AG09319 (cell line): ENCODE data around the gene SLC7A6.

Experiments
- DNase-seq: peaks from one replicate; pipeline ENCODE4 v3.0.0-alpha.2; 2010; ENCODE audit warnings: low read depth; ENCODE audit errors: extremely low read depth
- TF ChIP-seq, protein P1 (sequence below): IDR thresholded peaks from 2 replicates; pipeline ENCODE4 v1.5.1; 2011; ENCODE audit warnings: low read depth, mild to moderate bottlenecking, inconsistent platforms, low read length, moderate library complexity

SLC7A6 gene

GRCh38 chr16:68231384-68232136 lies 32.8 kb upstream of the SLC7A6 start:
- DNase-seq: no peak
- TF ChIP-seq, protein P1, sequence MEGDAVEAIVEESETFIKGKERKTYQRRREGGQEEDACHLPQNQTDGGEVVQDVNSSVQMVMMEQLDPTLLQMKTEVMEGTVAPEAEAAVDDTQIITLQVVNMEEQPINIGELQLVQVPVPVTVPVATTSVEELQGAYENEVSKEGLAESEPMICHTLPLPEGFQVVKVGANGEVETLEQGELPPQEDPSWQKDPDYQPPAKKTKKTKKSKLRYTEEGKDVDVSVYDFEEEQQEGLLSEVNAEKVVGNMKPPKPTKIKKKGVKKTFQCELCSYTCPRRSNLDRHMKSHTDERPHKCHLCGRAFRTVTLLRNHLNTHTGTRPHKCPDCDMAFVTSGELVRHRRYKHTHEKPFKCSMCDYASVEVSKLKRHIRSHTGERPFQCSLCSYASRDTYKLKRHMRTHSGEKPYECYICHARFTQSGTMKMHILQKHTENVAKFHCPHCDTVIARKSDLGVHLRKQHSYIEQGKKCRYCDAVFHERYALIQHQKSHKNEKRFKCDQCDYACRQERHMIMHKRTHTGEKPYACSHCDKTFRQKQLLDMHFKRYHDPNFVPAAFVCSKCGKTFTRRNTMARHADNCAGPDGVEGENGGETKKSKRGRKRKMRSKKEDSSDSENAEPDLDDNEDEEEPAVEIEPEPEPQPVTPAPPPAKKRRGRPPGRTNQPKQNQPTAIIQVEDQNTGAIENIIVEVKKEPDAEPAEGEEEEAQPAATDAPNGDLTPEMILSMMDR: no peak

DNA sequence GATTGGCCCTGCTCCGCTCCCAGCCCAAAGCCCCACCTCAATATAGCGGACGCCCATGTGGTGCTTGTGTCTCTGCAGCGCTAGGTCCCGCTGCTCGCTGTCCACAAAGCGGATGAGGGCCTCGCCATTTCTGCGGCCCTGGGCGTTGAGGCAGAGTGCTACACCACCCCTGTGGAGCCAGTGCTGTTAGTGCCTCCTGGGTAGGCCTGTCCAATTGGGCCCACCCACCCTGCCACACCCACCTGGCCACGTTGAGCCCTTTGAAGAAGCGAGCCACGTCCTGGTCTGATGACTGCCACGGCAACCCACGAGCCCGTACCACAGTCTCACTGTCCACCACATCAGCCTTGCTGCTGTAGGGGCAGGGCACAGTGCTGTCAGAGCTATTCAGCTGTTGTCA lies 32.0 kb upstream of the SLC7A6 start:
- TF ChIP-seq, protein P1: no peak
- no peak for DNase-seq

GRCh38 chr16:68233085-68233834 lies 31.1 kb upstream of the SLC7A6 start:
- TF ChIP-seq, protein P1: no peak
- DNase-seq: no peak

- no peak for DNase-seq
These were observed 30.5 kb upstream of the SLC7A6 start for GRCh38 chr16:68233835-68234187.

DNA sequence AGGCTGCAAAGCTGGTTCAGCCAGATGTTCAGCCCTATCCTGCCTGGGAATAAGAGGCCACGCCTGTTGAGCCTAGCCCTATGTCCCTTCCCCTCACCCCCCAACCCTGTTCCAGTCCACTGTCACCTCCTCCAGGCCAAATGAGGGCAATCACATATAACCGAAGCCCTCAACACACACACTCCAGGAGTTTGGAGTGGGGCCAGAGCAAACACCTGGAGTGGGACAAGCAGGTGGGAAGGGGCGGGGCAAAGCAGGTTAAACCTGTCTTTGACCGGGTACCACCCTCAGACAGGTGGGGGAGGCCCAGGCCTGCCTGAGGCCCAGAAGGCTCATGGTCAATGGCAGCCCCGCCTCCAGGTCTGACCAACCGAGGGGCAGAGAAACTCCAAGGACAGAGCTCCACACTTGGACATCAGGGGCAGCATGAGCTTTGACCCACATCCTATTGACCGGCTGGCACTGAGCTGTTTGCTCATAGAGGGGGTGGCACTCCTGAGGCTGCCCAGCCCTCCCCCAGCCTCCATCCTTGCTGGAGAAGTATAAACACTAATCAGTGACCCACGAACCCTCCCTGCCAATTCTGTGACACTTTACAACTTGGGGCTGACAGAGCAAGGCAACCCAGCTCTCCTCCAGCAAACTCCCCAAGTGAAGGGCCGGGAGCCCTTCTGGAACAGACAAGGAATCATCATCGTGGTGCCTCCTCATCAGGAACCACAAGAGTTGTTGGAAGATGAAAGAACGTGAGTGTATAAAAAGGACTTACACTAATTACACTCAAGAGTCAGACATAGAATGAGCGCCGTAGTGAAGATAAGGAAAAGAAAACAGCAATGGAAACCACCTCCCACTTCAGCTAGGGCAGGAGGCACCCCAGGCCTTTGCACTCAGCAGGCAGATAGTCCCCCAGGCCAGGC lies 29.9 kb upstream of the SLC7A6 start:
- no peak for DNase-seq
- TF ChIP-seq, protein P1: no peak

More at GRCh38 chr16:68233835-68234187, 30.5 kb upstream of the SLC7A6 start:
- TF ChIP-seq, protein P1: no peak

DNA sequence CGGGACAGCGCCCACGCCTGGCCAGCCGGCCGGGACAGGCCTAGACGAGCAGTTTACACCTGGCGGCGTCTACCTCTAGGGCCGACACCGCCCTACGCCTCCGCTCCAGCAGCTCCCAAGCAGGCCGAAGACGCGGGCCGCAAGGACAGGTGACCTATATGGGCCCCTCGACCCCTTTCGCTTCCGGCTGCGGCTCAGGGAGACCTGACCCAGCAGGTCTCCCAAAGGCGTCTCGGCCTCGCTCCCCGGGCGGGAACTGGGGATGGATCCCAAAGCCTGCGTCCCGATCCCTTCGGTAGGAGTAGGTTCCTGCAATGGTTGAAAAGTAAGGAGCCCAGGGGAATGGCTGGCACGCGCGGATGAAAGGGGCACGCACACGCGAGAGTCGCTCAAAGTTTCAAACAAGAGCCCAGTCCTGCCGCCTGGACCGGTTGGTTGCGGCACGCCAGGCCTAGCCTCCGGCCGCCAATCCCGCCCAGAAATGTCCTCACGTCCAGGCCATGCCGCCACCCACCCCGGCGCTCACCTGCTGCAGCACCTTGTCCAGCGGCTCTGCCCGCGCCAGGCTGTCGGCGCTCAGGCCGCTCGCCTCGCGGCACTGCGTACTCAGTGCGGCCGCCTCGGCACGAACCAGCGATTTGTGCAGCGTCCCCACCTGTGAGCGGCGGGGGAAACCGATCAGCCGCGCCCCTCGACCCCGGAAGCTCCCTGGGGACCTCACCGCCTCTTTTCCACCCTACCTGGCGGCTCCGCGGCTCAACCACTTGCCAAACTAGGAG lies 29.0 kb upstream of the SLC7A6 start:
- TF ChIP-seq, protein P1: no peak
- DNase-seq: no peak
